Adrenal gland (tissue), 5 donors: ENCODE results near the gene PLPP1.

Experiments used
- POLR2A ChIP-seq, 2 donors: fragments of 450-650 bp; IDR thresholded peaks; one replicate each; pipeline ENCODE4 v1.6.1; 2017; ENCODE audit warnings: antibody characterized with exemption in 2 of 2, mild to moderate bottlenecking in 2 of 2, moderate library complexity in 1 of 2
- TF ChIP-seq, protein P1 (sequence below), 6 experiments: fragments of 450-650 bp in 4 of 6; fragments of 200-600 bp in 2 of 6; sonication (generic) in 1 of 6; IDR thresholded peaks; 1 replicate in 5 of 6; 2 replicates in 1 of 6; pipeline versions ENCODE4 v1.5.1 to v1.8.0; 2016 to 2021; ENCODE audit warnings: antibody characterized with exemption in 6 of 6, mild to moderate bottlenecking in 2 of 6, moderate library complexity in 1 of 6
- donor health status: DM: no; HTN: no; CAD: no.

DNA sequence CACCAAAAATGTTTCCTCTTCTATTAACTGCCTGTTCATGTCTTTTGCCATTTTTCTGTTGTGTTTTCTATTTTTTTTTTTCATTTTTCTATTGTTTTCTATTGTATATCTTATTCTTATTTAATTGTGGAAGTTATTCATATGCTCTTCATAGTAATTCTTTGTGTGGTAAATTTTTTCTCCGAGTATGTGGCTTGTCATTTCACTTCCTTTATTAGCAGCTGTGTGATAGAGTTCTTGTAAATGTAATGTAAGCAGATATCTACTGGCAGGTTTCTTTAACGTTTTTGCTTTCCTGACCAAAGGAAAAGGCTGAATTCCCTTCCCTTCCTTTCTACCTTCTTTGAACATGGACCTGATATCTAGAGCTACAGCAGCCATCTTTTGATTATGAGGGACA is 5.8 kb upstream of the PLPP1 start:
- TF ChIP-seq, protein P1, sequence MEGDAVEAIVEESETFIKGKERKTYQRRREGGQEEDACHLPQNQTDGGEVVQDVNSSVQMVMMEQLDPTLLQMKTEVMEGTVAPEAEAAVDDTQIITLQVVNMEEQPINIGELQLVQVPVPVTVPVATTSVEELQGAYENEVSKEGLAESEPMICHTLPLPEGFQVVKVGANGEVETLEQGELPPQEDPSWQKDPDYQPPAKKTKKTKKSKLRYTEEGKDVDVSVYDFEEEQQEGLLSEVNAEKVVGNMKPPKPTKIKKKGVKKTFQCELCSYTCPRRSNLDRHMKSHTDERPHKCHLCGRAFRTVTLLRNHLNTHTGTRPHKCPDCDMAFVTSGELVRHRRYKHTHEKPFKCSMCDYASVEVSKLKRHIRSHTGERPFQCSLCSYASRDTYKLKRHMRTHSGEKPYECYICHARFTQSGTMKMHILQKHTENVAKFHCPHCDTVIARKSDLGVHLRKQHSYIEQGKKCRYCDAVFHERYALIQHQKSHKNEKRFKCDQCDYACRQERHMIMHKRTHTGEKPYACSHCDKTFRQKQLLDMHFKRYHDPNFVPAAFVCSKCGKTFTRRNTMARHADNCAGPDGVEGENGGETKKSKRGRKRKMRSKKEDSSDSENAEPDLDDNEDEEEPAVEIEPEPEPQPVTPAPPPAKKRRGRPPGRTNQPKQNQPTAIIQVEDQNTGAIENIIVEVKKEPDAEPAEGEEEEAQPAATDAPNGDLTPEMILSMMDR (IDR thresholded peaks at IDR 0.05) = no peak
- TF ChIP-seq POLR2A (IDR thresholded peaks at IDR 0.05) = no peak
